ENCODE results near the gene HOXA3. TPM values are rescaled to one million over a fixed set of nuclear protein-coding genes. Genes with fewer than 3 reads are reported as not detected.

The HOXA3 gene
- total RNA-seq, 1 experiment from 2014 or later: 9.2 TPM

DNA sequence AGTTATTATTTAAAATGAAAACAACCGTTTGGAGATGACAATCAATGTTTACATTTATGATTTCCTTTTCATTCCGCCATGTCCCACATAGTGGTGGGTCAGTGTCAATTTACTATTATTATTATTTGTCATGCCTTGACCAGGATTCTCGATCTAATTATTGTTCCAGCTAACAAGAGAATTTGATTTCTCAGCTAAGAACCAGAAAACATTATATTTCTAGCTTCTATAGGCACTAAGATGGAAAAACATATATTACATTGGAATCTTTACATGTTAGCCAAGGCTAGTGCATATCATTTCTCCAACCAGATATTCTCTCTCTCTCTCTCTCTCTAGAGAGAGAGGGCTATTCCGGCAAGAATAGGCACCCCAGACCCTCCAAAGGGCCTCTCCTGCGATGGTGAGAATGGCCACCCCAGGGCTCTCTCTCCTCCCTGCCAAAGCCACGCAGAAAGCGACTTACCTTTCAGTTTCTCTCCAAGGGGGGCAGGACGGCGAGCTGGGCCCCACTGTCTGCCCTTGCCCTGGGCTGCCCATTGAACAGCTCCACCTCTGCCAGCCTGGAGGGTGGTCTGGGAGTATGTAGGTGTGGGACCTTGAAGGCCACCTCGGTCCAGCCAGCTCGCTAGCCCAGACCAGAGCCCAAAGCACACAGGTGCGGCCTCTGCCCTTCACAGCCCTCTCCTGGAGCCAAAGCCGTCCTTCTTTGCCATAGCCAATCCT is 2.4 kb downstream of the HOXA3 start:
- ChIA-PET RAD21 (ENCODE audit: low non-redundant PET in 1 of 2, low total read pairs in 2 of 2, uncharacterized antibody in 2 of 2, unreplicated experiment in 2 of 2) (interaction anchor here (0.5 to 1.2 kb wide), 5 partner anchors 11 to 780 kb away, joined by 3 to 4 read pairs (median 3); no protein-coding TSS in a partner anchor), POLR2A (interaction anchor here (0.8 to 2.5 kb wide), 6 partner anchors 8 to 470 kb away, joined by 3 to 8 read pairs (median 4); no protein-coding TSS in a partner anchor), CTCF (interaction anchor here (0.6 to 3.7 kb wide), 8 partner anchors 11 to 468 kb away, joined by 3 to 27 read pairs (median 4); no protein-coding TSS in a partner anchor)
- Histone ChIP-seq H3K4me1 (ENCODE audit: control insufficient read depth in 1 of 2, insufficient read depth in 2 of 2, low read length in 2 of 2) (peaks cover 26 to 63% of the 10 kb centered on the region in 2 experiments), H3K36me3 (ENCODE audit: control insufficient read depth in 1 of 2, insufficient read depth in 2 of 2, low read length in 2 of 2) (peaks cover 3 to 4% of the 10 kb centered on the region in 2 experiments; a peak in 1 of 4 replicates), H3K79me2 (ENCODE audit: insufficient read depth, low read length) (peaks cover 45% of the 10 kb centered on the region), H3K27me3 (ENCODE audit: insufficient read depth, low read length) (no peaks in the 10 kb centered on the region), H4K20me1 (ENCODE audit: insufficient read depth) (no peaks in the 10 kb centered on the region), H3K9me2 (ENCODE audit: insufficient read depth) (no peaks in the 10 kb centered on the region), H3K9ac (ENCODE audit: low read length) (peak overlapping the region; percentile 74), H3K27ac (ENCODE audit: low read depth, low read length) (peak overlapping the region; percentile 82), H3K4me2 (ENCODE audit: low read length) (peak overlapping the region; percentile 95), H3K9me3 (ENCODE audit: control insufficient read depth in 1 of 2, insufficient read depth in 1 of 2, low read depth in 1 of 2, low read length in 2 of 2) (no peaks in the 10 kb centered on the region), H2AFZ (ENCODE audit: low read depth, low read length, poor library complexity, severe bottlenecking) (peak overlapping the region; percentile 6), H3K4me3 (replicated peaks in 1 of 2; ENCODE audit: low read depth in 1 of 2, low read length in 2 of 2) (peak overlapping the region; percentile 60 to 71)
- DNase-seq (ENCODE audit: low read depth, low spot score) (no peak), ATAC-seq (peak; percentile 41)
- BruUV-seq (replicated peaks): no TSS peak
- intact Hi-C loops (cut with micrococcal nuclease): loop anchor here (5.0 kb wide), 1 partner anchor 298 kb away; no protein-coding TSS in a partner anchor
- TF ChIP-seq CEBPB (IDR thresholded peaks at IDR 0.05; ENCODE audit: low read depth) (no peak), SRF (IDR thresholded peaks at IDR 0.05; ENCODE audit: low read depth) (no peak), POLR2A (IDR thresholded peaks at IDR 0.05; ENCODE audit: borderline replicate concordance, extremely low read depth, insufficient read depth, insufficient read length) (no peak), POLR2AphosphoS5 (IDR thresholded peaks at IDR 0.05; ENCODE audit: low read depth, low read length) (no peak), YY1 (IDR thresholded peaks at IDR 0.05; ENCODE audit: extremely low read depth, insufficient replicate concordance, low read depth, low read length) (no peak), EZH2 (IDR thresholded peaks at IDR 0.05) (no peak), SP1 (IDR thresholded peaks at IDR 0.05; ENCODE audit: low read depth) (no peak), ELF1 (IDR thresholded peaks at IDR 0.05; ENCODE audit: borderline replicate concordance, low read depth) (no peak), FOSL1 (IDR thresholded peaks at IDR 0.05; ENCODE audit: low read depth) (no peak), EZH2phosphoT487 (IDR thresholded peaks at IDR 0.05; ENCODE audit: borderline replicate concordance) (no peak)
- TF ChIP-seq, protein P1, sequence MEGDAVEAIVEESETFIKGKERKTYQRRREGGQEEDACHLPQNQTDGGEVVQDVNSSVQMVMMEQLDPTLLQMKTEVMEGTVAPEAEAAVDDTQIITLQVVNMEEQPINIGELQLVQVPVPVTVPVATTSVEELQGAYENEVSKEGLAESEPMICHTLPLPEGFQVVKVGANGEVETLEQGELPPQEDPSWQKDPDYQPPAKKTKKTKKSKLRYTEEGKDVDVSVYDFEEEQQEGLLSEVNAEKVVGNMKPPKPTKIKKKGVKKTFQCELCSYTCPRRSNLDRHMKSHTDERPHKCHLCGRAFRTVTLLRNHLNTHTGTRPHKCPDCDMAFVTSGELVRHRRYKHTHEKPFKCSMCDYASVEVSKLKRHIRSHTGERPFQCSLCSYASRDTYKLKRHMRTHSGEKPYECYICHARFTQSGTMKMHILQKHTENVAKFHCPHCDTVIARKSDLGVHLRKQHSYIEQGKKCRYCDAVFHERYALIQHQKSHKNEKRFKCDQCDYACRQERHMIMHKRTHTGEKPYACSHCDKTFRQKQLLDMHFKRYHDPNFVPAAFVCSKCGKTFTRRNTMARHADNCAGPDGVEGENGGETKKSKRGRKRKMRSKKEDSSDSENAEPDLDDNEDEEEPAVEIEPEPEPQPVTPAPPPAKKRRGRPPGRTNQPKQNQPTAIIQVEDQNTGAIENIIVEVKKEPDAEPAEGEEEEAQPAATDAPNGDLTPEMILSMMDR (IDR thresholded peaks at IDR 0.05 in 2 of 3, conservative IDR thresholded peaks at IDR 0.05 in 1 of 3; ENCODE audit: borderline replicate concordance in 1 of 3, insufficient read depth in 1 of 3, low read depth in 2 of 3, low read length in 2 of 3): no peak

Measured in HCT116 (cell line).